IPS-18a (cell line): ENCODE results near the gene S100A9.
"Not testable (repeated sequence)": the region's sequence is repeated elsewhere in the genome, so short reads cannot be mapped to it uniquely, and the experiment has no call there.

Experiments
- H3K27ac ChIP-seq: one replicate; pipeline ENCODE4 v1.5.1; 2013; ENCODE audit warnings: low read length
- H3K27me3 ChIP-seq: one replicate; pipeline ENCODE4 v1.6.1; 2013; ENCODE audit warnings: mild to moderate bottlenecking, low read length; ENCODE audit not compliant: control insufficient read depth, insufficient read depth
- H3K36me3 ChIP-seq: one replicate; pipeline ENCODE4 v1.6.1; 2013; ENCODE audit warnings: low read depth, low read length; ENCODE audit not compliant: control insufficient read depth
- H3K4me1 ChIP-seq: one replicate; pipeline ENCODE4 v1.6.1; 2013; ENCODE audit warnings: low read depth, low read length; ENCODE audit not compliant: control insufficient read depth
- H3K4me3 ChIP-seq: one replicate; pipeline ENCODE4 v1.5.1; 2013; ENCODE audit warnings: low read length
- H3K9ac ChIP-seq: one replicate; pipeline ENCODE4 v1.6.1; 2013; ENCODE audit warnings: mild to moderate bottlenecking, low read length, moderate library complexity
- H3K9me3 ChIP-seq: one replicate; pipeline ENCODE4 v1.6.1; 2013; ENCODE audit warnings: low read depth, low read length; ENCODE audit not compliant: control insufficient read depth

The S100A9 gene

DNA sequence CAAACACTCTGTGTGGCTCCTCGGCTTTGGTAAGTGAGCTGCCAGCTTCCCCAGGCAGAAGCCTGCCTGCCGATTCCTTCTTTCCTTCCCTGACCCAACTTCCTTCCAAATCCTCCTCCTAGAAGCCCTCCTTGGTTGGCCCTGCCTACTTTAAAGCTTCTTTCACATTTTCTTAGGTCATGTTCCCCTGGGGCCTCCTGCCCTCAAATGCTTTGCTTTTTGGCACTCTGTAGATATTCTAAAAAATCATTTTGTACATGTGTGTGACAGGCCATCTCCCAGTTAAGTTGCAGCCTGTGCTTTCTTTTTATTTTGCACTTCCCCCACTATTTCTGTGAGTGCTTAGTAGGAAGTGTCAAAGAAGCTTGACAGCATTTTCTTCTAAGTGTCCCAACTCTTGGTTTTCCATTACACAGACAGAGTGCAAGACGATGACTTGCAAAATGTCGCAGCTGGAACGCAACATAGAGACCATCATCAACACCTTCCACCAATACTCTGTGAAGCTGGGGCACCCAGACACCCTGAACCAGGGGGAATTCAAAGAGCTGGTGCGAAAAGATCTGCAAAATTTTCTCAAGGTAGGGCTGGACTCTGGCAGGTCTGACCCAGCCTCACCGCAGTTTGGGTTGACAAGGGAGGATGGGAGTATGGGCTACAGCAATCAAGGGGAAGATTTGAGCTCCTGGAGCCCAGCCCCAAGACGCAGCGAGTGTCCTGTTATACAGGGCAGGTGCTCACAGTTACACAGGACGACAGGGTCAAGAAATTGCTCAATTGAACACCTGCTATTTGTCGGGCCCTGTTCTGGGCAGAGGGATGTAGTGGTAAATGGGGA is at the start of gene S100A9:
TSS of gene S100A9 (plus strand) at position 2 of the 838 bp plus-strand sequence. CDS start at position 432, 430 bp downstream.
- no peaks in the 10 kb centered on the region for H3K36me3 ChIP-seq
- H3K9ac ChIP-seq: no peak within 1 kb of the TSS
- no peaks in the 10 kb centered on the region for H3K9me3 ChIP-seq
- no peak within 1 kb of the TSS for H3K4me3 ChIP-seq
- H3K27ac ChIP-seq: no peak within 1 kb of the TSS
- H3K27me3 ChIP-seq: no peaks in the 10 kb centered on the region
- H3K4me1 ChIP-seq: no peaks in the 10 kb centered on the region

DNA sequence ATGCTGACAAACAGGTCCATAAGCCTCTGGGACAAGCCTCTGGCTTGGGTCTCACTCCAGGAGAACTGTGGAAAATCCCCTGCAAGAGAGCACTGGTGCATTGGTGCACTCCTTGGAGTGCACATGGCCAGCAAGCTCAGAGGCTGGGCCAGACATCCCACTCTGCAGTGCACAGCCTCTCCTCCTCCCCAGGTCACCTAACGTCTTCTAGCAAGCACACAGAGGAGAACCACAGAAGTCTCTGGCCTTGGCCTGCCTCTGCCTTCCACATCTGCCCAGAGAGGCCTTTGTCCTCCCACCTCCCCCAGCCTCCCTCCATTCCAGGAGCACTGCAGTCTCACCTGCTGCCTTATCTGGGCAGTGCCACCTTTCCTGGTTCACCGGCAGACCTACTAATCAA is 49.1 kb upstream of the S100A9 start:
- no peaks in the 10 kb centered on the region for H3K27me3 ChIP-seq
- H3K36me3 ChIP-seq: no peaks in the 10 kb centered on the region
- H3K4me1 ChIP-seq: peaks cover 8% of the 10 kb centered on the region
- H3K9me3 ChIP-seq: no peaks in the 10 kb centered on the region
- no peak overlapping the region for H3K27ac ChIP-seq
- H3K4me3 ChIP-seq: no peak overlapping the region
- no peak overlapping the region for H3K9ac ChIP-seq

DNA sequence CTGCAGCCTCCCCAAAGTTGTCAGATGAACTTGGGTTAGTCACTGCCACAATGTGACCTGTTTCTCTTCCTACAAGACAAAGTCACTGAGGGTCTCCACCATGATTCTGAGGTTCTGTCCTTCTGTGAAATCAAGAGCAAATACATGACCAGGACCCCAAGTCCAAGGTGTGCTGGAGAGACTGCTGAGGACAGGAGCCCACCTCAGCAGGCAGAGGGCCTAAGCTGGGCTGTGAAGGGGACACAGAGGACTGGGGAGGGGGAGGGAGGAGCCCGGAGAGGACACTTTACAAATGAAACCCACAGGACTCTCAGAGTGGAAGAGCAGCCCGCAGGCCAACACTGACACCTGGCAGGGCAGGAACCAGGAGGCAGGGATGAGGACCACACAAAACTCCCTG is 48.2 kb upstream of the S100A9 start:
- Histone ChIP-seq H3K9me3 (no peaks in the 10 kb centered on the region), H3K9ac (no peak overlapping the region), H3K4me1 (peaks cover 8% of the 10 kb centered on the region), H3K4me3 (no peak overlapping the region), H3K36me3 (no peaks in the 10 kb centered on the region), H3K27ac (no peak overlapping the region), H3K27me3 (no peaks in the 10 kb centered on the region)

DNA sequence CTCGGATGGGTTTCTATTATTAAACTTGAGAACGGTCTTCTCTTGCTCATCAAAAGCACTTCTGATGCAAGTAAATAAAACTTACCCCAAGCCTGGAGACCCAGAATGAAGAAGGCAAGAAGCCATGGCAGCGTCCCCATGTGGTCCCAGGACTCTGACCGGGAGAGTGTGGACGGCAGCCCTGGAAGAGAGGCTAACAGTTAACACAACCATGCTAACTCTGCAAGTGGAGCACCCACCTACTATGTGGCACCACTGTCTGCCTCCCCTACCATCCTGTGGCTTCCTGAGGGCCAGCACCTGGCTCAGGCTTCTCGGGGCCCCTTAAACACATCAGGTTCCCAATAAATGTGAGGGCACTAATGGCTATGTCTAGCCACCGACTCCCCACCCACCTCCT is 47.1 kb upstream of the S100A9 start:
- Histone ChIP-seq H3K4me1 (peaks cover 8% of the 10 kb centered on the region), H3K4me3 (no peak overlapping the region), H3K27ac (no peak overlapping the region), H3K27me3 (no peaks in the 10 kb centered on the region), H3K9ac (no peak overlapping the region), H3K36me3 (no peaks in the 10 kb centered on the region), H3K9me3 (no peaks in the 10 kb centered on the region)

DNA sequence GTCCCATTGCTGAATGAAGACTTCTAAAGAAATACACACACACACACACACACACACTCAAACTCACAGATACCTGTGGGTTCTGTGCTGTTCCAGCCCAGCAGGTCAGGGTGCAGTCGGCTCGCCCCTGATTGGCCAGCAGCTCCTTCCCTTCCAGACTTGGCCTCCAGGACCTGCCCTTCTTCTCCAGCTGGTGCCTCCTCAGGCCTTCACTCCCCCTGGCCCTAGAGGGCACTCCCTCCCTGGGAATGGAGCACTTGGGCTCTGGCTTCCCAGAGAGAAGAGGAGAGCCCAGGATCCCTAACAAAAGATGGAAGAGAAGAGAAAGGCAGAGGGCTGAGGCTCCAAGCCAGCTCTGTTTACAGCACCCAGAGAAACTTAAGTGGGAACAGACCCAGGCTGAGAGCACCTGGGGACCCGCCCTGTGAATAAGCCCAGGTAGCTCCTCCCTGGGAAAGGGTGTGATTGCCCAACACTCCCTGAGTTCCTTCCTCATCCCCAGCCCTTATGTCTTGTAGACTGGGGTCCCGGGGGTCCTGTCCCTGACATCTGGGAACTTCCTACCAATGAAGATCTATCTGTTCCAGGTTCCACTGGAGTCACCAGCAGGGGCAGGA is 45.0 kb upstream of the S100A9 start, which contains the start of gene PGLYRP3:
TSS of gene PGLYRP3 (minus strand) at position 383 of the 617 bp plus-strand sequence. CDS start 2,287 bp downstream, outside the sequence.
- Histone ChIP-seq H3K9ac (no peak within 1 kb of the TSS), H3K27me3 (no peaks in the 10 kb centered on the region), H3K4me1 (no peaks in the 10 kb centered on the region), H3K9me3 (no peaks in the 10 kb centered on the region), H3K4me3 (no peak within 1 kb of the TSS), H3K36me3 (no peaks in the 10 kb centered on the region), H3K27ac (no peak within 1 kb of the TSS)

DNA sequence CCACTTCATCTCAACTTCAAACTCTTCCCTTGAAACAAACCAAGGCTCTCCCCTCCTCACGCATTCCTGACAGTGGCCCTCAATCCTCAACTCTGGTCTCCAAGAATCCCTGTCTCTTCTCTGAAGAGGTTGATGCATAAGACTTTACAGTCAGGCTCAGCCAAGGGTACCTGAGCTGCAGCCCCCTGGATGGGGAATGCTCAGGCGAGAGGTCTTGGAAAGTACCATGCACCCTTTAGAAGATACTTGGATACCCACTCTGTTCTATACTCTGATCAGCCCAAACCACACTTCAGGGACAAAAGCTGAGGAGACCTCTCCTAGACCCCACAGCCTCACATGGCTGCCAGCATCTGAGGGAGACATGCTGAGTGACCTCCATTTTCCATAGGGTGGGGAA is 44.4 kb upstream of the S100A9 start:
- H3K27me3 ChIP-seq: no peaks in the 10 kb centered on the region
- H3K9me3 ChIP-seq: no peaks in the 10 kb centered on the region
- H3K4me1 ChIP-seq: no peaks in the 10 kb centered on the region
- H3K27ac ChIP-seq: no peak overlapping the region
- H3K36me3 ChIP-seq: no peaks in the 10 kb centered on the region
- H3K9ac ChIP-seq: no peak overlapping the region
- no peak overlapping the region for H3K4me3 ChIP-seq

DNA sequence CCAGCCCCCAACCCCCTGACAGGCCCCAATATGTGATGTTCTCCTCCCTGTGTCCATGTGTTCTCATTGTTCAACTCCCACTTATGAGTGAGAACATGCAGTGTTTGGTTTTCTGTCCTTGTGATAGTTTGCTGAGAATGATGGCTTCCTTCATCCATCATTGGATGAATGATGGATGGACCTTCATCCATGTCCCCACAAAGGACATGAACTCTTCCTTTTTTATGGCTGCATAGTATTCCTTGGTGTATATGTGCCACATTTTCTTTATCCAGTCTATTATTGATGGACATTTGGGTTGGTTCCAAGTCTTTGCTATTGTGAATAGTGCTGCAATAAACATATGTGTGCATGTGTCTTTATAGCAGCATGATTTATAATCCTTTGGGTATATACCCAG is 43.3 kb upstream of the S100A9 start:
- not testable (repeated sequence) for H3K27me3 ChIP-seq, H3K9me3 ChIP-seq, H3K4me3 ChIP-seq, H3K36me3 ChIP-seq, H3K4me1 ChIP-seq, H3K27ac ChIP-seq, H3K9ac ChIP-seq

DNA sequence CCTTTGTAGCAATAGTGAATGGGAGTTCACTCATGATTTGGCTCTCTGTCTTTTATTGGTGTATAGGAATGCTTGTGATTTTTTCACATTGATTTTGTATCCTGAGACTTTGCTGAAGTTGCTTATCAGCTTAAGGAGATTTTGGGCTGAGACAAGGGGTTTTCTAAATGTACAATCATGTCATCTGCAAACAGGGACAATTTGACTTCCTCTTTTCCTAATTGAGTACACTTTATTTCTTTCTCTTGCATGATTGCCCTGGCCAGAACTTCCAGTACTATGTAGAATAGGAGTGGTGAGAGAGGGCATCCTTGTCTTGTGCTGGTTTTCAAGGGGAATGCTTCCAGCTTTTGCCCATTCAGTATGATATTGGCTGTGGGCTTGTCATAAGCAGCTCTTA is 41.6 kb upstream of the S100A9 start:
- H3K4me3 ChIP-seq, H3K36me3 ChIP-seq, H3K27ac ChIP-seq, H3K9ac ChIP-seq, H3K4me1 ChIP-seq, H3K9me3 ChIP-seq, H3K27me3 ChIP-seq: not testable (repeated sequence)

DNA sequence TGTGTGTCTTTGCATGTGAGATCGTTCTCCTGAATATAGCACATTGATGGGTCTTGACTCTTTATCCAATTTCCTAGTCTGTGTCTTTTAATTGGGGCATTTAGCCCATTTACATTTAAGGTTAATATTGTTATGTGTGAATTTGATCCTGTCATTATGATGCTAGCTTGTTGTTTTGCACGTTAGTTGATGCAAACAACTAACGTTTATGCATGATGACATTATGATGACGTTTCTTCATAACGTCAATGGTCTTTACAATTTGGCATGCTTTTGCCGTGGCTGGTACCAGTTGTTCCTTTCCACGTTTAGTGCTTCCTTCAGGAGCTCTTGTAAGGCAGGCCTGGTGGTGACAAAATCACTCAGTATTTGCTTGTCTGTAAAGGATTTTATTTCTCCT is 39.5 kb upstream of the S100A9 start:
- not testable (repeated sequence) for H3K9me3 ChIP-seq, H3K9ac ChIP-seq, H3K27ac ChIP-seq, H3K4me3 ChIP-seq, H3K36me3 ChIP-seq, H3K27me3 ChIP-seq, H3K4me1 ChIP-seq

DNA sequence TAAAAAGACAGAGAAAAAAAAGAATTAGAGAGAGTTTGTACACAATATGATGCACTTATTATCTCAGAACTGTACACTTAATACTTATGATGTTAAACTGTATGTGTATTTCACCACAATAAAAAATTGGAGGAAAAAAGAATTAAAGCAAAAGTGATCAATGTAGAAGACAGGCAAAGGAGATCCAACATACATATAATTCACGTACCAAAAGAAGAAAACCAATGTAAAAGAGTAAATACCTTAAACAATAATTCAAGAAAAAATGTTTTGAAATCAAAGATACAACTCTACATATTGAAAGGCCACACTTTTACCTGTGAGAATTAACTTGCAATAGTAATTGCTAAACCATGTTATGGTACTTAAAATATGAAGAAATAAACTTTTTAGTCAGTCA is 35.1 kb upstream of the S100A9 start:
- H3K9ac ChIP-seq: no peak overlapping the region
- no peaks in the 10 kb centered on the region for H3K27me3 ChIP-seq
- H3K4me3 ChIP-seq: no peak overlapping the region
- H3K36me3 ChIP-seq: no peaks in the 10 kb centered on the region
- H3K9me3 ChIP-seq: no peaks in the 10 kb centered on the region
- H3K4me1 ChIP-seq: no peaks in the 10 kb centered on the region
- no peak overlapping the region for H3K27ac ChIP-seq

DNA sequence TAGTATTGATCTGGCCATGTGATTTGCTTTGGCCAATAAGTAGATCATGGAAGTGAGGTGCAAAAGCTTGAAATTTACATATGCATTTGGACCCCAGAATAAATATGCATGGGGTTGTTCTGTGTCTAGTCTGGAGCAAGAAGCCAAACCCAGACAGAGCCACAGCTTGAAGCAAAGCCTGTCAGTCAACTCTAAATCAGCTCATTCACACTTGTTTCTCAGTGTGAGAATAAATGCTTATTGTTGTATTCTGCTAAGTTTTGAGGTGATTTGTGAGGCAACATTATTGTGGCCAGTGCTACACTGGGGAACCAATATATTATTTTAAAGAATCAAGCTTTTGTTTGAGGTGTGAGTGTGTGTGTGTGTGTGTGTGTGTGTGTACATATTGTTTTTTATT is 32.7 kb upstream of the S100A9 start:
- H3K9ac ChIP-seq: no peak overlapping the region
- no peak overlapping the region for H3K4me3 ChIP-seq
- no peaks in the 10 kb centered on the region for H3K36me3 ChIP-seq
- no peak overlapping the region for H3K27ac ChIP-seq
- peaks cover 6% of the 10 kb centered on the region for H3K9me3 ChIP-seq
- no peaks in the 10 kb centered on the region for H3K27me3 ChIP-seq
- H3K4me1 ChIP-seq: no peaks in the 10 kb centered on the region

DNA sequence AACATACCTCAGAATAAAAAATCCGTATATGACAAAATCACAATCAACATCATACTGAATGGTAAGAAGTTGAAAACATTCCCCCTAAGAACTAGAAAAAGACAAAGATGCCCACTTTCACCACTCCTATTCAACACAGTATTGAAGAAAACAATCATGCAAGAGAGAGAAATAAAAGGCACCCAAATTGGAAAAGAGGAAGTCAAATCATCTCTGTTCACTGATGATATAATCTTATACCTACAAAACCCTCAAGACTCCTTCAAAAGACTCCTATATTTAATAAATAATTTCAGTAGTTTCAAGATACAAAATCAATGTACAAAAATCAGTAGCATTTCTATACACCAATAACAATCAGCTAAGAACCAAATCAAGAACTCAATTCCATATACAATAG is 23.8 kb upstream of the S100A9 start:
- Histone ChIP-seq H3K27ac (no peak overlapping the region), H3K4me1 (no peaks in the 10 kb centered on the region), H3K4me3 (no peak overlapping the region), H3K27me3 (no peaks in the 10 kb centered on the region), H3K36me3 (no peaks in the 10 kb centered on the region), H3K9ac (no peak overlapping the region), H3K9me3 (no peaks in the 10 kb centered on the region)
